NAMALWA (cell line): Measurements from ENCODE around the gene NPC1L1.

Source experiments
- DNase-seq: peaks from one replicate; pipeline ENCODE4 v3.0.0-alpha.2; 2015; ENCODE audit warnings: low spot score

The NPC1L1 gene

DNA sequence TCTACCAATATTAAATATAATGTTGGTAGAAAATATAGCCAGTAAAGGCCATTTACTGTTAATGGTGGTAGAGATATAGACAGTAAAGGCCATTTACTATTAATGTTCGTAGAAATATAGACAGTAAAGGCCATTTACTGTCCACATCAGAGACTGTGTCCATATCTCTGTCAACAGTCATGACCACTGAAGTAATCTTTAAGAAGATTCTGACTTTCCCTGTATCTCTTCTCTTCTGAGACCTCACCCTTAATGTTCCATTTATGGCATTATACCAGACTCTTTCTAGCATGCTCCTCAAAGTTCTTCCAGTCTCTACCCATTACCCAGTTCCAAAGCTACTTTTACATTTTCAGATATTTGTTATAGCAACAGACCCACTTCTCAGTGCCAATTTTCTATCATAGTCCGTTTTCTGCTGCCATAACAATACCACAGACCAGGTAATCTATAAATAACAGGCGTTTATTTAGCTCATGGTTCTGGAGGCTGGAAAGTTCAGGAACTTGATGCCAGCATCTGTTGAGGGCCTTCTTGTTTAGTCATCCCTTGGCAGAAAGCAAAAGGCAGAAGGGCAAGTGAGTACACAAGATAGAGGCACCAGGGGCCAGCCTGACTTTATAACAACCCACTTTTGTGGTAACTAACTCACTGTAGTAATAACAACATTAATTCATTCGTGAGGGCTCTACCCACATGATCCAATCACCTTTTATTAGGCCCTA is 42.7 kb downstream of the NPC1L1 start:
- DNase-seq: no peak

DNA sequence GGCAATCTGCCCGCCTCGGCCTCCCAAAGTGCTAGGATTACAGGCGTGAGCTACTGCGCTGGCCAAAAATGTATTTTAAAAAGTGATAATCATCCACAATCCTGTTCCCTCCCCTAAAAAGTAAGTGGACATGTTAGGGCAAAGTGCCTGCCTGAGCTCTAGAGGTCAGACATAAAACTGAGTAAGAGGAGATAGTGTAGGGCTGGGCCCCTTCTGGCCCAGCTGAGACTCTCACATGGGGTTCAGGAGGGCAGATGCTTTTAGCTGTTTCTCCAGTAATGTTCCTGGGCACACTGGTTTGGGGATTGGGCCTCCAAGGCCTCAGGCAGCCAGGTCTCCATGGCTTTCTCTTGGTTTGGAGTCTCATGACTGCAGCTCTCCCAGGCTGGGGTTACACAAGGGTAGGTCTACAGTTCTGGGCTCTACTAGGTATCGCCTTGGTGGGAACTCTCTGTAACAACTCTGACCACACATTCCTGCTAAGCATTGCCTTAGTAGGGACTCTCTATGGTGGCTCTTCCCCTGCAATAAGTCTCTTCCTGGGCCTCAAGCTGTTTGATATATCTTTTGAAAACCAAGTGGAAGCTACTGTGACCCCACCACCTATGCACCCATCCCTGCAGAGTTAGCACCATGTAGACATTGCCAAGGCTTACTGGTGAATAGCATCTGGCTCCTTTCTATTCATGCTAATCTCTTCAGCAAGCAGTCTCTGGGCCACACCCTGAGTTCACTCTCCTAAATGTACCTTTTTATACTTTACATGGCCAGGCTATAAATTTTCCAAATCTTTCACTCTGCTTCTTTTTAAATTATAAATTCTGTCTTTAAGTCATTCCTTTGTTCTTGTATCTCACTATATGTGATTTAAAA is 43.7 kb downstream of the NPC1L1 start:
- no peak for DNase-seq

DNA sequence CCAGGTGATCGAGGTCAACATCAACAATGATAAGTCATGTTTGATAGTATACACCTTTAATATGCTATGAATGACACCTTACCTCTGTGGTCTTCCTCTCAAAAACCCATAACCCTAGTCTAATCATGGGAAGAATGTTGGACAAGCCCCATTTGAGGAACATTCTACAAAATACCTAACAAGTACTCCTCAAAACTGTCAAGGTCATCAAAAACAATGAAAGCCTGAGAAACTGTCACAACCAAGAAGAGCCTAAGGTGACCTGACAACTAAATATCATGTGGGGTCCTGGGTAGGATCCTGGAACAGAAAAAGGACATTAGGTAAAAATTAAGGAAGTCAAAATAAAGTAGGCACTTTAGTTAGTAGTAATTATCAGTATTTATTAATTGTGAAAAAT is 44.7 kb downstream of the NPC1L1 start:
- DNase-seq: no peak

DNA sequence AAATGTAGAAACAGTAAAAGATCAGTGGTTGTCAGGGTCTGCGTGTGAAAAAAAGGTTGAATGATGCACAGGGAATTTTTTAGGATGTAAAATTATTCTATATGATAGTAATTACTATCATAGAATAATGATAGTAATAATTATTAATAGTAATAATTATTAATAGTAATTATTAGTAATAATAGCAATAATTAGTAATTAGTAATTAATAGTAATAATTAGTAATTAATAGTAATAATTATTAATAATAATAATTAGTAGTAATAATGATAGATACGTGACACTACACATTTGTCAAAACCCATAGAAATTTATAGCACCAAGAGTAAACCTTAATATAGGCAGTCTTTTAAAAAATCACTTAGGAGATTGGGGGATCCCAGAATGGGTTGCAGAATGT is 46.2 kb downstream of the NPC1L1 start:
- no peak for DNase-seq

DNA sequence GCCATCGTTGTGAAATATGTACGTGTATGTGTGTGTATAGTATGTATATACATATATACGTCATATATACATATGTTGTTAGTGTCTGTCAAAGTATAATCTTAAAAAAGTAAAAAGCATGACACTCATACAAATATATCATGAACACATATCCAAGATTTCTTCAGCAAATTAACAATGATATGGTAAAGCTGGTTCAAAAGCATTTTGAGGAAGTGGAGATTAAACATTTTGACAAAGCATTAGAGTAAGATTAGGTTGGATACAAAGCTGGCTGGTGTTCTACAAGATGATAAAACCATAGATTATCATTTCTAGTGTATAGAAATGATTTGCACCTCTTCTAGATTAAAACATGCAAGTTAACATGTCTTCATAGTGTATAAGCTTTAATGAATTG is 49.9 kb downstream of the NPC1L1 start:
- DNase-seq: no peak

DNA sequence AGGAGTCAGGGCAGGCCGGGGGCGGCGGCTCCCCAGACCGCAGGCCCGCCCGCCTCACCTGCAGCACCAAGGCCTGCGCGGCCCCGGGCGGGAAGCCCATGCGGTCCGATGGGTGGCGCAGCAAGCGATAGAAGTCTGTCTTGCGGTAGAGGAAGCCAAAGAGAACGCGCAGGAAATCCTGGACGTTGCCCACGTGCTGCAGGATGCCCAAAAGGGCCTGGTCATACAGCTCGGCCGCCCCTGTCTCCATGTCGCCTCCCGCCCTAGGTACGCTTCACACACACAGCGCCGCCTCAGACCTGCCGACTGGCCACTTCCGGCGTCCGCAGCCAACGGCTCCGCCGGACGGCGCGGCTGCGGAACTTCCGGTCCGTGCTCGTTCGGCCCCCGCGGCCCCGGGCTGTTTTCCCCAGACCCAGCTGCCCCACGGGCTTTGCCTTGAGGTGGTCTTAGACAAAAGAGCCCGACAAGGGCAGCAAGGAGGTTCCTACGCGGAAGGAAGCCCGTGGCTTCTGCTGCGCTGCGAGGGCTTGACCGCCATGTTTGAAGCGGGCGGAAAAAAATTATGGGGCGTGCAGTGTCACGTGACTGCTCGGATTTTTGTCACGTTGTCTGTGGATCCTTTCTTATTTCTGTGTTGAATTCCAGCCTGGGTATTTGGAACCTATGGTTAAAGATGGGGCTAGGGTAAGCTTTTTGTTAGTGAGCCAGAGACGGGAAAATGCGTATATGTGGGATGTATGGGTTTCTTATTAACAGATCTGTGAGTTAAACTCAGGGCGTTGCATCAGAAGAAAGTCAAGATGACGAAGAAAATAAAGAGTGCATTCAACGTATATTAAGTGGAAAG is 50.6 kb downstream of the NPC1L1 start, which contains the start of gene NUDCD3:
TSS of gene NUDCD3 (minus strand) at position 308 of the 850 bp plus-strand sequence. CDS start at position 250, 58 bp downstream.
- peak; percentile 96 for DNase-seq

DNA sequence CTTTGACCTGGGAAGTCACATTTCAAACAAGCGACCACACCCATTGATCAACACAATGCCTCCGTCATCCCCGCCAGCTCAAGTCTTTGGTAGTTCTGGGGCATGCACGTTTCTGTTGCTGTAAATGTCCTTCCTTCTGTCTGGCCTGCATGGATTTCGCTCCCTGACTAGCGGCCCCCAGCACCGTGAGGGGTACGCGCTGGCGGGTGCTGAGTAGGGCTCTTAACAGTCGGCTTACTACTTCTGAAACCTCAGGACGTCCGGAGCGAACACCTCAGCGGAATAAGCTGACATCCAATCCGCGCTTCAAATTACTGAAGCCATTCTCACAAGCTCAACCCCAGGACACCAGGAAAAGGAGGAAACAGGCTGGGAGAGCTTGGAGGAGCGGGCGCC is 51.2 kb downstream of the NPC1L1 start:
- no peak for DNase-seq

DNA sequence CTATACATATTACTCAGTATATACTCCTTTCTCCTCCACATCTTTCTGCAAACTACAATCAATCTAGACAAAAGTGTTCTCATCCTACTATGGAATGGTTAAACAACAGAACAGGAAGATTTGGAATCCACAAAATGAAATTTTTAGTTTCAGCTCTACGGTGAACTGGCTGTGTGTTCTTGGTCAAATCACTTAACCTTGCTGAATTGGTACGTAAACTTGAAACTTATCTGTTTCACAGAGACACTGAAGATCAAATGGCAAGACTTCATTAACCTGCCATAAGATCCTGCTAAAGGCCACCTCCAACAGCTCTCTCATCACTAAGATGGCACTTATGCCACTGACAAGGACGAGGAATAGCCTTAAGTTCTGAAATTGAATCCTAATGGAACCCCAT is 52.2 kb downstream of the NPC1L1 start:
- DNase-seq: no peak

DNA sequence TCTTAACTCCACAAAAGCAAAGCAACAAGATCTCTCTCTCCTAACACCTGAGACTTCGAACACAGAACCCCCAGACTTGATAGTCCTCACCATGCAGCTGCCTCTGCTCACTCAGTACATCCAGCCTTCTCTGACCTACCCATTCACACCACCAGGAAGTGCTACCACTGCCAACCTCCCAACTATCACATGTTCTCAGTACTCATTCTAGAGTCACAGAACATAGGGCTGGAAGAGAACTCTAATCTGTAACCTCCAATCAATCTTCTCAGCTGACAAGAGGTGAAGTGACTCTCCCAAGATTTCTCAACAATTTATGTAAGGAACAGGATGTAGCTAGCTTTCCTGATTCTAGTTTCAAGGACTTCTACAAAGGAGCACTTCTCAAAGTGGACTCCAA is 54.4 kb downstream of the NPC1L1 start:
- peak; percentile 45 for DNase-seq

DNA sequence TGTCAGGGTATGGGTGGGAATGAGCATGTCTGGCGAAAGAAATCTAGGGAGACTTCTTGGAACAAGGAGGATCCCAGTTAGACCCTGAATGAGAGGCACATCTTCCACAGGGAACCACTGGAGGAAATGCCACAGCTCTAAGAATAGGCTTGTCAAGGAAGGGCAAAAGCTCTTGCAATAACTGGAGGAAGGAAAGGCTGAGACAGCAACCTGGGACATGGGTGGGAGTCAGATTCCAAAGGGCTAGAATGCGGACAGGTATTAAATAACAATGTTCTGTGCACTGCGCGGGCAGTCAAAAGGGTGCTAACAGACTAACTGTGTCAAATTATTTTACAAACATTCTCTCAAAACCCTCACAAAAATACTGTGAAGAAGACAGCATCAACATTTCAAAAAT is 55.1 kb downstream of the NPC1L1 start:
- DNase-seq: no peak

DNA sequence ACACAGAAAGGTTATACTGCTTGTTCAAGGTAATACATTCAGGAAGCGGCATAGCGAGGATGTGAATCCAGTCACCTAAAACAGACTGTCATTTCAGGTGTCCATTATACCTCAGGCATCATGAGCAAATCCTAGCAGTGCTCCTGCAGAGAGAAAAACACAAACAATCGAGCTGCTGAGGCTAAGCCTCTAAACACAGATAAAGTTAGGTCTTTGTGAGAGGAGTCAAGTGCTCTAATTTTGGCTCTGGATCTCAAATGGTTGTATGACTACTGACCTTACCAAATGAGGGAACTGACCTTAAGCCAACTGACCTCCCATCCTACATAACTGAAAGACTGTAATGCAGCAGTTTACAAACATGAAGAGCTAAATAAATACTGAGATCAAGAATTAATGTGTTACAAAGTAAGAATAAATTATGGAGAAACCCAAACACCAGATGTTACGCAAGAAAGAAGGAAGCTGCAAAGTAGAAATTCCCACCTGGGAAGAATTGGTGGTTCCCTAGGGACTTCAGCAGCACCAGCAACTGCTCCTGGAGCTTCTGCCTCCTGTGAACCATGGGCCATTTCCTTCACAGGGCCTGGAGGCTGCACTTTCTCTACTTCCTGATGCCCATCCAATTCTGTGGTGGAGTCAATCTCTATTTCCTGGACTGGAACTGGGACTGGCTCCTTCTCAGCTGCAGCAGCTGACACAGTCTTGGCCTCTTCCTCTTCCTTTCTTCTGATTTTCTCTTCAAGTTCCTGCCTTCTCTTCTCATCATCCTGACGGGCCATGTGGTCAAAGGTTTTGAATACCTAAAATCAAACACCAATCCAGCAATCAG is 56.4 kb downstream of the NPC1L1 start:
- no peak for DNase-seq

DNA sequence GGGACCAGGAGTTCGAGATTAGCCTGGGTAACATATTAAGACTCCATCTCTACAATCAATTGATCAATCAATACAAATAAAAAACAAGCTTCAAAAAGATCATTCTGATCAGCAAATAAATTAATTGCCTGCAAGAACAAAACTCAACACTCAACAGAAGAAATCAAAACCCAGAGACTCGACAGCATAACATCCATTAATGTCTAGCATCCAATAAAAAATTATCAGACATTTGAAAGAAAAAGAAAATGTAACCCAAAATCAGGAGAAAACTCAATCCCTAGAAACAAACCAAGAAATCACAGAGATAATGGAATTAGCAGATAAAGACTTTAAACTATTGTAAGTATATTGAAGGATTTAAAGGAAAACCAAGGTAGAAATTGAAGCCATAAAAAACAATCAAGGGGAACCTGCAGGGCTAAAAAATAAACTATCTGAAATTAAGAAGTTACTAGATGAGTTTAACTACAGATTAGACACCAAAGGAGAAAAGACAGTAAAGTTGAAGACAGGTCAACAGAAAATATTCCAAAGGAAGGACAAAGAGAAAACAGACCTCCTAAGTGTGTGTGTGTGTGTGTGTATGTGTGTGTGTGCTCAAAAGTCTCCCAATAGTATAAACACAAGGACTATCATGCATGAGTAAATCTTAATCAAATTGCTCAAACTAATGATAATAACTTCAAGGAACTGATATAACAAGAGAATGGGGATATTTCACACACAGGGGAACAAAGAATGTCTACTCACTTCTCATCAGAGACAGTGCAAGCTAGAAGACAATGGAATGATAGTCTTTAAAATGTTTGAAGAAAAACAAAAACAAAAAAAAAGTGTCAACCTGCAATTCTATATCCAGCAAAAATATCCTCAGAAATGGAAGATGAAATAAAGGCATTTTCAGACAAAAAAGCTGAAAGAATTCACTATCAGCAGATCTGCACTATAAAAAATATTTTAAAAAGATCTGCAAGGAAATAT is 58.3 kb downstream of the NPC1L1 start:
- no peak for DNase-seq

DNA sequence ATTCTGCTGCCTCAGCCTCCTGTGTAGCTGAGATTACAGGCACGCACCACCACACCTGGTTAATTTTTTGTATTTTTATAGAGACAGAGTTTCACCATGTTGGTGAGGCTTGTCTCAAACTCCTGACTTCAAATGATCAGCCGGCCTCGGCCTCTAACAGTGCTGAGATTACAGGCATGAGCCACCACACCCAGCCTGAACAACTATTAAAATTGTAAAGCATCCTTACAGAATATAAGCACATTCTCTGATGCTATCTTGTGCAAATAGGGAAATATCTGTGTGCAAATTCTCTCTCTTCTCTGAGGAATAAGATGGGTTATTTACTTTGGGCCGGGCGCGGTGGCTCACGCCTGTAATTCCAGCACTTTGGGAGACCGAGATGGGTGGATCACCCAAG is 63.2 kb downstream of the NPC1L1 start:
- DNase-seq: no peak

DNA sequence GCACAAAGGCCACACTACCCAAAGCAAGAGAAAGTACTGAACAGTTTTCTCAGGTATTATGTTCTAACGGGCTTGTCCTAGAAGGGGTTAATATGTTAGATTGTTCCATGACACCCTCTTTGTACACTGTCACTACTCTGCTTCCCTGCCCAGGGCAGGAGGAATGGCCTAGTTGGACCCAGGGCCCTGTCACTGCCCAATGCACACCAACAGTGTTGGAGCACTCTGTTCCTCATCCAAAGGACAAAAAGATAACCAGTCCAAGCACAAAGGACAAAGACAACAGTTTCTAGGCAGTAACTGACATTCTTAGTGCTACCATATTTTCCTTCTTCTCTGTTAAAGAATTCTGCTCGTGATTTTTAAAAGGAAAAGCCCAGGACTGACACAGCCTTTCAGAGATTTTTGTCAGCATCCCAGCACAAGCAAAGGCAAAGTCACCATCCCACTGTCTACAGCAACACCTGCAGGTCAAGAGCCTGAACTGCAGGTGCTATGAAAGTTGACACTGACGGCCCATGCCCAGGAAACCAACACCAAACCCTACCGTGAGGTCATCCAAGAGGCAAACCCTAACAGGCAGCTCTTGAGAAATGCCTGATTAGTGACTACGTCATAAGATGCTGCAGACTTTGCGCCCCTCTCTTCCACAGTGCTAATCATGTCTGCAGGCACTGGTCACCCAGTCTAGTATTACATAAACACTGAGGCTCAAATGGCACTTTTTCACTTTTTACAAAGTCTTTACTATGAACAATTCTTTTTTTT is 63.9 kb downstream of the NPC1L1 start:
- DNase-seq: peak; percentile 93

DNA sequence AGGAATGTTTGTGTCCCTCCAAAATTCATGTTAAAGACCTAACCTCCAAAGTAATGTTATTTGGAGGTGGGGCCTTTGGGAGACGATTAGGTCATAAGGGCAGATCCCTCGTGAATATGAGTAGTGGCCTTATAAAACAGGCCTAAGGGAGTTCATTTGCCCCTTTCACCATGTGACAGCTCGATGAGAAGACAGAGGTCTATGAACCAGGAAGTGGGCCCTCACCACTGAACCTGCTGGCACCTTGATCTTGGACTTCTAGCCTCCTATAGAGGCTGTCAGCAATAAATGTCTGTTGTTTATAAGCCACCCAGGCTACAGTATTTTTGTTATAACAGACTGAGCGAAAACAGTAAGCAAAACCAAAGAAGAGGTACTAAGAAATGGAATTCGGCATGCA is 64.8 kb downstream of the NPC1L1 start:
- no peak for DNase-seq

DNA sequence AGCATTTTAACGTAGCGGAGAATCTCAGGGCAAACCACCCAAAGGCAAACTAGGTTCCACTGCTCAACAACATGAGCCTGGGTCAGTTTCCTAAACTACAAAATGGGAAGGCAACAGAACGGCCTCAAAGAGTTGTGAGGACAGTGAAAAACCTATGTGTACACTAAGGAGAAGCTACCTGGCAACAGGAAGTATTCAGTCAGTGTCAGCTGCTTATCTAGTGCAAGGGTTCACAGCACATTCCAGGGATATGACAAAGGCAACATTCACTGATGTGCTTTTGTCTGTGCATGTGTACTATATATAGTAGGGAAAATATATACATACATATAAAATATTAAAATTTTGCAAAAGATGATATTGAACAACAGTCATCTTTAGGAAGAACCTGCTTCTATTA is 67.8 kb downstream of the NPC1L1 start:
- no peak for DNase-seq

DNA sequence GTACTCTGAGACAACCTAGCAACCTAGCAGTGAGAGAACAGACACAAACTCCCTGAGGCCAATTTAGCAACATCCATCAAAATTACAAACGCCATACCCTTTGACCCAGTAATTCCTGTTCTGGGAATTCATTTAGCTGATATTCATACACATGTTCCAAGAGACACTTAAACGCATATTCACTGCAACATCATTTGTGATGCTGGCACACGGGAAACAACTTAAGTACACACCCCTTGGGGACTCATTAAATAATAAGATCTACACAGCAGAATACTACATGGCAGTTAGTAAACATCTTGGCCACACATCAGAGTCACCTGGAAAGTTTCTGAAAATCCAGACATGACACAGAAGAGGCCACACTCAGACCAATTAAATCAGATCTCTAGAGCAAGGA is 68.3 kb downstream of the NPC1L1 start:
- DNase-seq: no peak

DNA sequence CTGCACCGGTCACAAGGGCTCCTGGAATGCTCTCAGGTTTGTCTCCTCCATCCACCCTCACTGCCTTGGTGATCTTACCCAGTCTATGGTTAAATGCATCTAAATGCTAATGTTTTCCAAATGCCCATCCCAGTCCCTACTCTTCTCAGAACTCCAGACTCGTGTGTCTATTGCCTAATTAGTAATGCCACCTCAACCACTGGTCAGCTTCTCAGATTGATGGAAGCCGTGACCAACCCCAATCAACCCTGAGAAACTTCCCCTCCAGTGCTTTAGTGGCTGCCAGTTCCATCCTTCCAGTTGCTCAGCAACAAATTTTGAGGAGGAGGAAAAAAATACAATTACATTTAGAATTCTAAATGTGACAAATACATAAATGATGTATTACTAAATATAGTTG is 69.3 kb downstream of the NPC1L1 start:
- no peak for DNase-seq

DNA sequence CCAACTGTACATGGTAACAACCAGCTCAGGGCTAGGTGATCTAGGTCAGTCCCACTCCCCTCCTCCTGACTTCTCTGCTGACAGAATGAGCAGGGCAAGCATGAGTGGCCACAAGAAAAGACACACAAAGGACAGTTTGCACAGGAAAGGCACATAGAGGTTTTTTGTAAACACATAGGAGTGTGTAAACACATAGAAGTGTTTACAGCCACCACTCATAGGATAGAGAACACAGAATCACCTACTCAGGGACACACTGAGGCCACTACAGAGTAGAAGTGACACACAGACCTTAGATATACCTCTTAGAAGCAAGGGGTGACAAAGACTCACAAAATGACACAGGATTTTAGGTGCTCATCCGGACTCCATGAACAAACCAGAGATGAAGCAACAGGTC is 69.7 kb downstream of the NPC1L1 start:
- DNase-seq: no peak
